ENCODE data around the gene MRPL2. TPM values are rescaled to one million over a fixed set of nuclear protein-coding genes. Genes with fewer than 3 reads are reported as not detected.

MRPL2 gene
- total and polyA plus RNA-seq, 2 donors from 2014 or later, result 56.6 to 127 TPM

DNA sequence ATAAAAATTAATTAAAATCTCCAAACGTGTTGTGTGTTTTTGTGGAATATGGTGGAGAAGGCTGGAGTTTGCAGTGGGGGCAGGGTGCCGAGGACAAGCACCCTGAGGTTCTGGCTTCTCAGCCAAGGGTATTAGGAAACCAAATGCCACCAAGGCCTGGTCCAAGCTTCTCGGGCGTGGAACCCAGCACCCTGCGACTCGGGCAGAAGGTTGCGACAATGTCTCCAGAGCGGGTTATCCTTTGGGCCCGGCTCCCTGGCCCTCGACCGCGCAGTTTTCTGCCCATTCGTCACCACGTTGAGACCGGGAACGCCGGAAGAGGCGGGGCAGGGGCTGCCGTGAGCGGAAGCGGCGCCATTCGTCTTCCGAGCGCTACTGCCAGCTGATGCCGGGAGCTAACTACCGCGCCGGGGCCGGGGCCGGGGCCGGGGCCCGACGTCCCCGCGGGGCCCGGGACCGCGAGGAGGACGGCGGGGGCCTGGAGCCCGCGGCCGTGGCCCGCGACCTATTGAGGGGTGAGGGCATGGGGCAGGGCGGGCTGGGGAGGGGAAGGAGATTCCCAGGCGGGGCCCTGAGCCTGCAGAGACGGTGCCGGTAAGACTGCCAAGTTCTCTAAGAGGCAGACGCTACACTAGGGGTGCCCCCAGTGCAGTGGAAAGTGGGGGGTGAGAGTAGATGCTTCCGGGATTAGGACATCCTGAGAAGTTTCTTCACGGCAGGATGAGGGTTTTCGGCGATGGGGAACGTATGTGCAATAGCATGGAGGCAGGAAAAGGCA is 37.8 kb downstream of the MRPL2 start, which contains the start of gene RRP36:
Gene RRP36, plus strand, starts transcription at position 354 of the 778 bp plus-strand sequence. Its CDS starts 32 bp downstream, at position 386.
- intact Hi-C loops (cut with DNase I), result no loop called here
- TF ChIP-seq, protein P1, sequence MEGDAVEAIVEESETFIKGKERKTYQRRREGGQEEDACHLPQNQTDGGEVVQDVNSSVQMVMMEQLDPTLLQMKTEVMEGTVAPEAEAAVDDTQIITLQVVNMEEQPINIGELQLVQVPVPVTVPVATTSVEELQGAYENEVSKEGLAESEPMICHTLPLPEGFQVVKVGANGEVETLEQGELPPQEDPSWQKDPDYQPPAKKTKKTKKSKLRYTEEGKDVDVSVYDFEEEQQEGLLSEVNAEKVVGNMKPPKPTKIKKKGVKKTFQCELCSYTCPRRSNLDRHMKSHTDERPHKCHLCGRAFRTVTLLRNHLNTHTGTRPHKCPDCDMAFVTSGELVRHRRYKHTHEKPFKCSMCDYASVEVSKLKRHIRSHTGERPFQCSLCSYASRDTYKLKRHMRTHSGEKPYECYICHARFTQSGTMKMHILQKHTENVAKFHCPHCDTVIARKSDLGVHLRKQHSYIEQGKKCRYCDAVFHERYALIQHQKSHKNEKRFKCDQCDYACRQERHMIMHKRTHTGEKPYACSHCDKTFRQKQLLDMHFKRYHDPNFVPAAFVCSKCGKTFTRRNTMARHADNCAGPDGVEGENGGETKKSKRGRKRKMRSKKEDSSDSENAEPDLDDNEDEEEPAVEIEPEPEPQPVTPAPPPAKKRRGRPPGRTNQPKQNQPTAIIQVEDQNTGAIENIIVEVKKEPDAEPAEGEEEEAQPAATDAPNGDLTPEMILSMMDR (IDR thresholded peaks at IDR 0.05; ENCODE audit: borderline replicate concordance, extremely low read depth, insufficient read depth), result no peak
- Histone ChIP-seq H3K27ac (ENCODE audit: low read depth in 2 of 2, low read length in 2 of 2) (peak within 1 kb of the TSS; percentile 73 to 79), H3K27me3 (ENCODE audit: control insufficient read depth, insufficient read depth, low read length) (no peaks in the 10 kb centered on the region), H3K4me3 (ENCODE audit: low read length in 3 of 3) (peak within 1 kb of the TSS; percentile 97 to 100 (median 97)), H3K9me3 (ENCODE audit: control insufficient read depth in 2 of 3, insufficient read depth in 1 of 3, low read length in 3 of 3) (no peaks in the 10 kb centered on the region), H3K36me3 (ENCODE audit: control insufficient read depth in 2 of 3, insufficient read depth in 3 of 3, low read length in 3 of 3) (peaks cover 9 to 33% (median 22%) of the 10 kb centered on the region in 3 donors), H3K9ac (ENCODE audit: low read length in 3 of 3) (peak within 1 kb of the TSS; percentile 73 to 88 (median 79)), H3K4me1 (ENCODE audit: control insufficient read depth in 2 of 3, insufficient read depth in 2 of 3, low read depth in 1 of 3, low read length in 3 of 3) (peaks cover 0 to 11% (median 10%) of the 10 kb centered on the region in 3 donors)
- peak; percentile 79 to 93 (median 88) for DNase-seq
- FAIRE-seq, result no peak

DNA sequence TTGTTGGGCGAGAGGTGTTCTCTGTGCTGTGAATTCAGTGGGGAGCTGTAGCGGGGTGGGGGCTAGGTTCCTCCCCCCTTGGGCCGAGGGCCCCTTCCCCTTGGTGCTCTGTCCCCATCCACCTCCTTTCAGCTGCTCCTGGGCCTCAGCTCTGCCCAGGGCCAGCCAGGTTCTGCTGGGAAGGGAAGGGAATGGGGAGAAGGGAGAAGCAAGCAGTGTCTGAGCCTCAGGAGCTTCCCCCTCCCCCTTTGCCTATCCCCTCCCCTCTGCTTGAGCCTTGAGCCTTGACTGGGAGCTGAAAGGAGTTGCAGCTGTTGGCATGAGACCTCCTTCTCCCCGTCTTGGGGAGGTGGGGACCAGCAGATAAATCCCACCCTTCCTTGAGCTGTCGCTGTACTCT is 38.4 kb downstream of the MRPL2 start:
- FAIRE-seq (no peak), DNase-seq (peak in 4 of 5 donors; percentile 29 to 82 (median 50))
- H3K27ac ChIP-seq (ENCODE audit: low read depth in 2 of 2, low read length in 2 of 2), result peak overlapping the region; percentile 73 to 79
- H3K4me1 ChIP-seq (ENCODE audit: control insufficient read depth in 2 of 3, insufficient read depth in 2 of 3, low read depth in 1 of 3, low read length in 3 of 3), result peaks cover 0 to 15% (median 14%) of the 10 kb centered on the region in 3 donors
- TF ChIP-seq, protein P1 (IDR thresholded peaks at IDR 0.05; ENCODE audit: borderline replicate concordance, extremely low read depth, insufficient read depth), result no peak
- H3K36me3 ChIP-seq (ENCODE audit: control insufficient read depth in 2 of 3, insufficient read depth in 3 of 3, low read length in 3 of 3), result peaks cover 9 to 27% (median 19%) of the 10 kb centered on the region in 3 donors
- H3K27me3 ChIP-seq (ENCODE audit: control insufficient read depth, insufficient read depth, low read length), result no peaks in the 10 kb centered on the region
- intact Hi-C loops (cut with DNase I), result no loop called here
- peak overlapping the region; percentile 59 to 97 (median 66) for H3K4me3 ChIP-seq (ENCODE audit: low read length in 3 of 3)
- no peaks in the 10 kb centered on the region for H3K9me3 ChIP-seq (ENCODE audit: control insufficient read depth in 2 of 3, insufficient read depth in 1 of 3, low read length in 3 of 3)
- peak overlapping the region in 1 of 3 donors; percentile 68 for H3K9ac ChIP-seq (ENCODE audit: low read length in 3 of 3)

DNA sequence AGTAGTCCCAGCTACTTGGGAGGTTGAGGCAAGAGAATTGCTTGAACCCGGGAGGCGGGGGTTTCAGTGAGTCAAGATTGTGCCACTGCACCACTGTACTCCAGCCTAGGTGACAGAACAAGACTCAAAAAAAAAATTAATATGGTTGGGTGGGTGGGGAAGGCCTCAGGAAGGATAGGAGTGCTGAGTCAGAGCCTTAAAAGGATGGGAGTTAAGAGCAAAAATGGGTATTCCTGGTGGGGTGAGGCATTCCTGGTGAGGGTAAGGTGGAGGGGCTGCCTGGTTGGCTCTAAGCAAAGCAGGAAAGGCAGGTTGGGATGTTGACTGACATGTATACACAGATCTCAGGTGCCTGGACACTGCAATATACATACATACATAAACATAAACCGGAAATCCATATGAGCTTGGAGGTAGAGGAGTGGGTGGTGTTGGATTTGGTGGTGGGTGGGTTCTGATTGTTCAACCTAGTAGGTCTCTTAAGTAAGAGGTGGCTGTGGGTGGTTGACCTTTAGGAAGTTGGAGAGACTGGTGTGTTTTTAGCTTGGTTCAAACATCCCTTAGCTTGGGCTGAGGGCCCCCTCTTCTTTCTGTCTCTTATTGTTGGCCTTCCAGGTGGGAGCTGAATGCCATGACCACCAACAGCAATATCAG is 39.1 kb downstream of the MRPL2 start:
- DNase-seq (no peak), FAIRE-seq (no peak)
- H3K27me3 ChIP-seq (ENCODE audit: control insufficient read depth, insufficient read depth, low read length), result no peaks in the 10 kb centered on the region
- peaks cover 9 to 23% (median 17%) of the 10 kb centered on the region in 3 donors for H3K36me3 ChIP-seq (ENCODE audit: control insufficient read depth in 2 of 3, insufficient read depth in 3 of 3, low read length in 3 of 3)
- intact Hi-C loops (cut with DNase I), result no loop called here
- TF ChIP-seq, protein P1 (IDR thresholded peaks at IDR 0.05; ENCODE audit: borderline replicate concordance, extremely low read depth, insufficient read depth), result no peak
- no peak overlapping the region for H3K9ac ChIP-seq (ENCODE audit: low read length in 3 of 3)
- H3K27ac ChIP-seq (ENCODE audit: low read depth in 2 of 2, low read length in 2 of 2), result no peak overlapping the region
- no peaks in the 10 kb centered on the region for H3K9me3 ChIP-seq (ENCODE audit: control insufficient read depth in 2 of 3, insufficient read depth in 1 of 3, low read length in 3 of 3)
- H3K4me3 ChIP-seq (ENCODE audit: low read length in 3 of 3), result peak overlapping the region in 1 of 3 donors; percentile 97
- peaks cover 0 to 17% (median 16%) of the 10 kb centered on the region in 3 donors for H3K4me1 ChIP-seq (ENCODE audit: control insufficient read depth in 2 of 3, insufficient read depth in 2 of 3, low read depth in 1 of 3, low read length in 3 of 3)

Data from kidney (tissue), 14 donors.